OCI-LY7 (cell line): Measurements from ENCODE around the gene SDK2.

Experiments
- EZH2phosphoT487 ChIP-seq: fragments of 200-600 bp; sonication (generic); IDR thresholded peaks from 2 replicates; pipeline ENCODE4 v1.6.1; 2018; ENCODE audit warnings: low read depth, borderline replicate concordance, mild to moderate bottlenecking, mixed run types, antibody characterized with exemption, low read length, moderate library complexity, mixed read lengths
- TF ChIP-seq, protein P1 (sequence below): fragments of 200-600 bp; sonication (generic); conservative IDR thresholded peaks from 2 replicates; pipeline ENCODE4 v1.5.1; 2014; ENCODE audit warnings: mild to moderate bottlenecking, antibody characterized with exemption, low read length, moderate library complexity, mixed read lengths

DNA sequence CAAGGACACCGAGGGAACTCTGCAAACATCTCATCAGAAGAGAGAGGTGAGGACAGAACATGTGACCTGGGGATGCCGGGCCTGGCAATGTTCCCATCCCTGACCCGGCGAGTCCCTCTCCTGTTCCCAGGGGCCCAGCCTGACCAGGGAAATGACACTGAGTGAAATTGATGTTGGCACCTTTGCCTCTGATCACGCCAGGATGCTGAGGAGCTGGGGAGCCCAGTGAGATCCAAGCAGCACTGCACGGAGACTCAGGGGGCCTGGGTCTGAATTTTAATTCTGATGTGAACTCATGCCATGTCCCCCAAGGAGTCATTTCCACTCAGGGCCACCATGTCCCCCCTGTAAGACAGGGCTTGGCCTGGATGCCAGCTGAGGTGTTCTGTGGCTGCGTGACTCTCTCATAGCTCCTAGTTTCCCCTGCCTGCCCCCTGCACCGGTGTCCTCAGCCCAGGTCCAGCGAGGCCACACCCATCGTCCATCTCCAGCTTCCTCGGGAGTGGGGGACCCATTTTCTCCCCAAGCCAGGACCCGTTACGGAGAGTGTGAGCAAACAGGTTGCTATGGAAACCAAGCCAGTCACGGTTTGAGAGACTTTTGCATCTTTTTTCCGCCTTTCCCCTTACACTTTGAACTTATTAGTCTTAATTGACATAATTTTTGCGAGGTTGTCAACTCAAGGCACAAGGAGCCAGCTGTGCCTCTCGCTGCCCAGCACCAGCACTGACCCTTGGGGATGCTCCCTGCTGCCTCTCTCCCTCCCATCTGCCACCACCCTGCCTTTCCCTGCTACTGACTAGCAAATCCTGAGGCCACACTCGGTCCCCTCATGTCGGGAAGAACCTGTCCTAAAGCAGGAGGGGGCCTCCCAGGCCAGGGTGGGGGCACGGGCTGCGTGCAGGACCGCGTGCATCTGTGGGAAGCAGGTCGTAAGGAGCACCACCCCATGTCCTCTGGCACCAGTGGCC is 150.0 kb downstream of the SDK2 start:
- TF ChIP-seq, protein P1, sequence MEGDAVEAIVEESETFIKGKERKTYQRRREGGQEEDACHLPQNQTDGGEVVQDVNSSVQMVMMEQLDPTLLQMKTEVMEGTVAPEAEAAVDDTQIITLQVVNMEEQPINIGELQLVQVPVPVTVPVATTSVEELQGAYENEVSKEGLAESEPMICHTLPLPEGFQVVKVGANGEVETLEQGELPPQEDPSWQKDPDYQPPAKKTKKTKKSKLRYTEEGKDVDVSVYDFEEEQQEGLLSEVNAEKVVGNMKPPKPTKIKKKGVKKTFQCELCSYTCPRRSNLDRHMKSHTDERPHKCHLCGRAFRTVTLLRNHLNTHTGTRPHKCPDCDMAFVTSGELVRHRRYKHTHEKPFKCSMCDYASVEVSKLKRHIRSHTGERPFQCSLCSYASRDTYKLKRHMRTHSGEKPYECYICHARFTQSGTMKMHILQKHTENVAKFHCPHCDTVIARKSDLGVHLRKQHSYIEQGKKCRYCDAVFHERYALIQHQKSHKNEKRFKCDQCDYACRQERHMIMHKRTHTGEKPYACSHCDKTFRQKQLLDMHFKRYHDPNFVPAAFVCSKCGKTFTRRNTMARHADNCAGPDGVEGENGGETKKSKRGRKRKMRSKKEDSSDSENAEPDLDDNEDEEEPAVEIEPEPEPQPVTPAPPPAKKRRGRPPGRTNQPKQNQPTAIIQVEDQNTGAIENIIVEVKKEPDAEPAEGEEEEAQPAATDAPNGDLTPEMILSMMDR: no peak
- no peak for TF ChIP-seq EZH2phosphoT487
